Glutamatergic neuron (in vitro differentiated cells): ENCODE data around the gene CDH7. TPM values are rescaled to one million over a fixed set of nuclear protein-coding genes. Genes with fewer than 3 reads are reported as not detected.

Source experiments
- DNase-seq: peaks from one replicate; pipeline ENCODE4 v3.0.0; 2022
- H3K27ac Mint-ChIP-seq: one replicate; pipeline ENCODE4 v1.8.0; 2020; ENCODE audit warnings: mild to moderate bottlenecking, mixed read lengths, inconsistent platforms; ENCODE audit not compliant: unreplicated experiment
- H3K27me3 Mint-ChIP-seq: one replicate; pipeline ENCODE4 v1.8.0; 2020; ENCODE audit warnings: mild to moderate bottlenecking, moderate library complexity, mixed read lengths, inconsistent platforms; ENCODE audit not compliant: unreplicated experiment
- H3K36me3 Mint-ChIP-seq: one replicate; pipeline ENCODE4 v1.8.0; 2020; ENCODE audit warnings: mild to moderate bottlenecking, mixed read lengths, inconsistent platforms; ENCODE audit not compliant: unreplicated experiment
- H3K4me1 Mint-ChIP-seq: one replicate; pipeline ENCODE4 v1.8.0; 2020; ENCODE audit warnings: mild to moderate bottlenecking, low read depth, mixed read lengths, inconsistent platforms; ENCODE audit not compliant: unreplicated experiment
- H3K4me3 Mint-ChIP-seq: one replicate; pipeline ENCODE4 v1.8.0; 2020; ENCODE audit warnings: mild to moderate bottlenecking, mixed read lengths, inconsistent platforms; ENCODE audit not compliant: unreplicated experiment
- H3K9me3 Mint-ChIP-seq: one replicate; pipeline ENCODE4 v1.8.0; 2020; ENCODE audit warnings: mild to moderate bottlenecking, moderate library complexity, mixed read lengths, inconsistent platforms; ENCODE audit not compliant: unreplicated experiment
- CTCF ChIP-seq: fragments of 200-600 bp; sonication (generic); IDR thresholded peaks from one replicate; pipeline ENCODE4 v1.5.0; 2021; ENCODE audit not compliant: partially characterized antibody, unreplicated experiment
- total RNA-seq: library from RNA; stranded (reverse); fragmentation: NEBNext Ultra II Directional; extraction: Animal tissue kit (Norgen Biotek cat#: 25700); gene quantifications from one replicate; pipeline ENCODE4 v1.2.1, GENCODE V29; 2021; ENCODE audit not compliant: unreplicated experiment

CDH7 gene
- total RNA-seq, 1 donor from 2014 or later, result 1.6 TPM

DNA sequence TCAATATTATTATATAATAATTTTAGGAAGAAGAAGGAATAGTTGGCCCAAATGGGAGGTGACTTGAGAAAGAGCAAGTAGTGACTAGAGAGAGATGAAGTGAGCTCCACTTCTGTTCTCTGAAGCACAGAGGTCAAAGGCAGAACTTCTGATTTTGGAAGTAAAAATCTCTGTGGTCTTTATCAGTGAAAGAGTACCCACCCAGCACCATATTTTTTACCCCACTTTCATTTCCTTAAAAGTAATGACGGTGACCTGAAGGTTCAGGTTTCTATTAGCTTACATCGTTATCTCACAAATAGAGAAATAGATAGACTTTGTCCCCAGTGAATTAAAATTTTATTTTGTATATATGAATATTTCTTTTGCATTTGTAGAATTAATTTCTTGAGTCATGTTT is 95.3 kb downstream of the CDH7 start:
- Mint-ChIP-seq H3K27ac (no peak overlapping the region), H3K4me1 (no peaks in the 10 kb centered on the region), H3K36me3 (no peaks in the 10 kb centered on the region), H3K4me3 (no peak overlapping the region), H3K9me3 (no peaks in the 10 kb centered on the region), H3K27me3 (no peaks in the 10 kb centered on the region)
- no peak for DNase-seq
- TF ChIP-seq CTCF, result no peak

- H3K36me3 Mint-ChIP-seq, result no peaks in the 10 kb centered on the region
- peaks cover 4% of the 10 kb centered on the region for H3K4me1 Mint-ChIP-seq
- no peak for TF ChIP-seq CTCF
- no peaks in the 10 kb centered on the region for H3K27me3 Mint-ChIP-seq
- no peak overlapping the region for H3K4me3 Mint-ChIP-seq
- no peak overlapping the region for H3K27ac Mint-ChIP-seq
- no peak for DNase-seq
- no peaks in the 10 kb centered on the region for H3K9me3 Mint-ChIP-seq
Observed at GRCh38 chr18:65852273-65852672, 101.5 kb downstream of the CDH7 start.

- Mint-ChIP-seq H3K36me3 (no peaks in the 10 kb centered on the region), H3K4me1 (no peaks in the 10 kb centered on the region), H3K9me3 (no peaks in the 10 kb centered on the region), H3K27me3 (no peaks in the 10 kb centered on the region), H3K4me3 (no peak overlapping the region), H3K27ac (no peak overlapping the region)
- no peak for TF ChIP-seq CTCF
- no peak for DNase-seq
Observed at GRCh38 chr18:65859075-65859474, 108.3 kb downstream of the CDH7 start.

DNA sequence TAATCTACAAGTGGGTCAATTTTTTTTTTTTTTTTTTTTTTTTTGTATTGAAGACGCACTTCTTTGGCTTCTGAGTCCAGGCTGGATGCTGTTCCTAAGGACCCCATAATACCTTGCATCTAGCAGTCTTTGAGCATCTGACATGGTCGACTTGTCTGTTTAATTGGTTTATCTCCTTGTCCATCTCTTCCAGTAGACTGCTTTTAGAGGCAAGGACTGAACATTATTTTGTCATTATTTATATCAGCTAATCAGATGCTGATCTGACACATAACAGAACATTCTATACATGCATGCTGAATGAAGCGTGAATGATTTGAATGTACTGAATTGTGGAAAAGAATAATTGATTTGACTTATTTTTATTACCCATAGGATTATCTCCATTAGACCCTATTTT is 118.7 kb downstream of the CDH7 start:
- DNase-seq, result no peak
- Mint-ChIP-seq H3K36me3 (no peaks in the 10 kb centered on the region), H3K27ac (no peak overlapping the region), H3K4me3 (no peak overlapping the region), H3K4me1 (no peaks in the 10 kb centered on the region), H3K27me3 (no peaks in the 10 kb centered on the region), H3K9me3 (peaks cover 2% of the 10 kb centered on the region)
- no peak for TF ChIP-seq CTCF

DNA sequence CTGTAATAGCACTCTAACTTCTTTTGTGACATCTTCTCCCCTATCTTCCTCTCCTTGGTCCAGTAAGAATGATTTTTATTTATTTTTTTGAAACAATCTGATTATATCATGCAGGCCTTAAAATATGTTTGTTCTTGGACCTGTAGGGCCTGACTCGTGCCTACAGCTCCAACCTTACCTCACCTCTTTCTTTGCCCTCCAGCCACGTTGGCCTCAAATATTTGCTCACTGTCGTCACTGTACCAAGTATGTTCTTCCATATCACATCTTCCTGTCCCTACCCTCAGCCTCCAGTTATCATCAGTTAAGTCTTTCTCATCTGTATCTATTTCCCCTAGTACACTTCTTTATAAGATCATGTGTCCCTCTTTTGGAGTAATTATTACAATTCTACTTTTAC is 125.5 kb downstream of the CDH7 start:
- H3K9me3 Mint-ChIP-seq, result peaks cover 2% of the 10 kb centered on the region
- DNase-seq, result no peak

More for the DNA sequence above, 125.5 kb downstream of the CDH7 start:
- H3K36me3 Mint-ChIP-seq, result no peaks in the 10 kb centered on the region
- no peak overlapping the region for H3K4me3 Mint-ChIP-seq
- no peak overlapping the region for H3K27ac Mint-ChIP-seq
- H3K4me1 Mint-ChIP-seq, result no peaks in the 10 kb centered on the region
- TF ChIP-seq CTCF, result no peak
- no peaks in the 10 kb centered on the region for H3K27me3 Mint-ChIP-seq
